ENCODE data around the gene LY6G6D. TPM values are rescaled to one million over a fixed set of nuclear protein-coding genes. Genes with fewer than 3 reads are reported as not detected.

LY6G6D gene
- total and polyA plus RNA-seq, 2 of the 13 experiments (the other 11 are each of a cell fraction or from before 2014, with no cell fraction given) = not detected

DNA sequence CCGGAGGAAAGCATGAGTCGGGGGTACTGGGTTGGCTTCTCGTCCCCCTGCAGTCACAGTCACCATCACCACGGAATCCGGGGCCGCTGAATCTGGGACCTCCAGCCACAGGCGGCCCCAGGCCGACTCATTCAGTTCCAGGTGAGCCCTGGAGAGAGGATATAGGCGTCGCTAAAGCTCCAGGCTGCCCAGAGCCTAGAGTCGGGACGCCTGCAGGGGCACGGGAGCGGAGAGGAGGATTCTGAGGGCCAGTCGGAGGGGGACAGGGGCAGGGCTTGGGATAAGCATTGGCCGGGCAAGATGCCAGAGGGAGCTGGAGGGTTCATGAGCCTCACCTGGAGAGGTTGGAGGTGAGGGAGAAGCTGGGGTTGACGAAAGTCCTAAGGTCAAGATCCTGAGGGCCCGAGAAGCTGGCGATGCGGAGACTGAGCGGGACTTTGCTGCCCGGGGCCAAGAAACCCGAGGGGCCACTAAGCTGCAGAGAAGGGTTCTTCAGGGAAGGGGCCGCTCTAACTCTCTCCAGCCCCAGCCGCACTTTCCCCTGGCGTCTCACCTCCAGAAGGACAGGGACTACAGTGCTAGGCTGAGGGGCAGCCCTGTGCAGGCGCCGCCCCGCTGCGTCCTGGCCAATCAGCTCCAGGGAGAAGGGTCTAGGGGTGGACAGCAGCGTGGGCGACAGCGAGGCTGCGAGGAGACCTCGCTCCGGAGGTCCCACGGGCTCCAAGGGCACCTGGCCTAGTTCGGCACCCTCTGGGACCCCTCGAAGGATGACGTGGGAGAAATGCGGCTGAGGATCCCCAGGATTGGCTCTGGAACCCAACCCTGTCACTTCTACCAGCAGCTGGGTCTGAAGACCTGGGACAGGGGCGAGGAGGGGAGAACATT lies 51.0 kb downstream of the LY6G6D start (continued):
- TF ChIP-seq AGO1 (IDR thresholded peaks at IDR 0.05; ENCODE audit: low read depth, low read length, poor library complexity, severe bottlenecking) (peak; percentile 67), NR2F2 (IDR thresholded peaks at IDR 0.05; ENCODE audit: borderline replicate concordance, low read depth) (no peak), ZNF747 (CRISPR knock-in tag; IDR thresholded peaks at IDR 0.05; ENCODE audit: borderline replicate concordance) (0 out of 2 replicates have a peak, but pooled peaks have one; percentile 26), CAMTA2 (CRISPR knock-in tag; IDR thresholded peaks at IDR 0.05; ENCODE audit: borderline replicate concordance) (peak; percentile 81; the same call in 1 of the 2 replicates), KMT2A (CRISPR knock-in tag; IDR thresholded peaks at IDR 0.05) (0 out of 2 replicates have a peak, but pooled peaks have one; percentile 18), GFI1 (CRISPR knock-in tag; IDR thresholded peaks at IDR 0.05; ENCODE audit: borderline replicate concordance) (peak; percentile 66; the same call in 1 of the 2 replicates), CC2D1A (CRISPR knock-in tag; IDR thresholded peaks at IDR 0.05) (0 out of 2 replicates have a peak, but pooled peaks have one; percentile 14), DMAP1 (CRISPR knock-in tag; IDR thresholded peaks at IDR 0.05) (no peak), SOX6 (IDR thresholded peaks at IDR 0.05) (no peak), SOX6 (CRISPR knock-in tag; IDR thresholded peaks at IDR 0.05) (peak; percentile 38), THAP11 (CRISPR knock-in tag; IDR thresholded peaks at IDR 0.05) (peak; percentile 38; the same call in 1 of the 2 replicates), KDM1A (CRISPR knock-in tag; IDR thresholded peaks at IDR 0.05) (no peak), ZNF776 (CRISPR knock-in tag; IDR thresholded peaks at IDR 0.05) (0 out of 2 replicates have a peak, but pooled peaks have one; percentile 64), ZNF879 (CRISPR knock-in tag; IDR thresholded peaks at IDR 0.05) (peak; percentile 30; the same call in 1 of the 2 replicates), ATF7-NPFF (CRISPR knock-in tag; IDR thresholded peaks at IDR 0.05; ENCODE audit: low read depth) (peak; percentile 82)
- TF ChIP-seq, protein P1, sequence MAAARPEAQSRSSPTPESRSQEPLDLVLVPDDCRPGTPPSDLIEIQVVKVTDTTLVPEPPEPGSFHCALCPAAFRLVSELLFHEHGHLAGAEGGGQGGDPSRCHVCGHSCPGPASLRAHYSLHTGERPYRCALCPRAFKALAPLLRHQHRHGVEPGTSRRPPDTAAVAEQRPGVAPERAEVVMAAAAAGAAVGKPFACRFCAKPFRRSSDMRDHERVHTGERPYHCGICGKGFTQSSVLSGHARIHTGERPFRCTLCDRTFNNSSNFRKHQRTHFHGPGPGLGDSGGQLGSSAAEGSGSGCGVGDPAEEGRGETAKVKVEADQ (CRISPR knock-in tag; IDR thresholded peaks at IDR 0.05; ENCODE audit: borderline replicate concordance) = peak; percentile 74; the same call in 1 of the 2 replicates
- TF ChIP-seq, protein P2, sequence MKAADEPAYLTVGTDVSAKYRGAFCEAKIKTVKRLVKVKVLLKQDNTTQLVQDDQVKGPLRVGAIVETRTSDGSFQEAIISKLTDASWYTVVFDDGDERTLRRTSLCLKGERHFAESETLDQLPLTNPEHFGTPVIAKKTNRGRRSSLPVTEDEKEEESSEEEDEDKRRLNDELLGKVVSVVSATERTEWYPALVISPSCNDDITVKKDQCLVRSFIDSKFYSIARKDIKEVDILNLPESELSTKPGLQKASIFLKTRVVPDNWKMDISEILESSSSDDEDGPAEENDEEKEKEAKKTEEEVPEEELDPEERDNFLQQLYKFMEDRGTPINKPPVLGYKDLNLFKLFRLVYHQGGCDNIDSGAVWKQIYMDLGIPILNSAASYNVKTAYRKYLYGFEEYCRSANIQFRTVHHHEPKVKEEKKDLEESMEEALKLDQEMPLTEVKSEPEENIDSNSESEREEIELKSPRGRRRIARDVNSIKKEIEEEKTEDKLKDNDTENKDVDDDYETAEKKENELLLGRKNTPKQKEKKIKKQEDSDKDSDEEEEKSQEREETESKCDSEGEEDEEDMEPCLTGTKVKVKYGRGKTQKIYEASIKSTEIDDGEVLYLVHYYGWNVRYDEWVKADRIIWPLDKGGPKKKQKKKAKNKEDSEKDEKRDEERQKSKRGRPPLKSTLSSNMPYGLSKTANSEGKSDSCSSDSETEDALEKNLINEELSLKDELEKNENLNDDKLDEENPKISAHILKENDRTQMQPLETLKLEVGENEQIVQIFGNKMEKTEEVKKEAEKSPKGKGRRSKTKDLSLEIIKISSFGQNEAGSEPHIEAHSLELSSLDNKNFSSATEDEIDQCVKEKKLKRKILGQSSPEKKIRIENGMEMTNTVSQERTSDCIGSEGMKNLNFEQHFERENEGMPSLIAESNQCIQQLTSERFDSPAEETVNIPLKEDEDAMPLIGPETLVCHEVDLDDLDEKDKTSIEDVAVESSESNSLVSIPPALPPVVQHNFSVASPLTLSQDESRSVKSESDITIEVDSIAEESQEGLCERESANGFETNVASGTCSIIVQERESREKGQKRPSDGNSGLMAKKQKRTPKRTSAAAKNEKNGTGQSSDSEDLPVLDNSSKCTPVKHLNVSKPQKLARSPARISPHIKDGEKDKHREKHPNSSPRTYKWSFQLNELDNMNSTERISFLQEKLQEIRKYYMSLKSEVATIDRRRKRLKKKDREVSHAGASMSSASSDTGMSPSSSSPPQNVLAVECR (CRISPR knock-in tag; IDR thresholded peaks at IDR 0.05; ENCODE audit: borderline replicate concordance) = peak; percentile 59; the same call in 1 of the 2 replicates
- TF ChIP-seq, protein P3, sequence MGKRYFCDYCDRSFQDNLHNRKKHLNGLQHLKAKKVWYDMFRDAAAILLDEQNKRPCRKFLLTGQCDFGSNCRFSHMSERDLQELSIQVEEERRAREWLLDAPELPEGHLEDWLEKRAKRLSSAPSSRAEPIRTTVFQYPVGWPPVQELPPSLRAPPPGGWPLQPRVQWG (CRISPR knock-in tag; IDR thresholded peaks at IDR 0.05; ENCODE audit: borderline replicate concordance, low read depth) = no peak

All from HepG2 (cell line).